Spleen (tissue), 7 donors: ENCODE data around the gene REV3L.

Experiments used
- POLR2A ChIP-seq, 3 donors: fragments of 450-650 bp; IDR thresholded peaks; one replicate each; pipeline ENCODE4 v1.5.1; 2017; ENCODE audit warnings: antibody characterized with exemption in 3 of 3, mild to moderate bottlenecking in 1 of 3
- POLR2AphosphoS5 ChIP-seq, 3 donors: sonication (generic); formaldehyde crosslinking; IDR thresholded peaks; one replicate each; pipeline ENCODE4 v1.5.1; 2017; ENCODE audit warnings: antibody characterized with exemption in 3 of 3
- TF ChIP-seq, protein P1 (sequence below), 11 experiments: fragments of 200-600 bp in 7 of 11; fragments of 450-650 bp in 4 of 11; sonication (generic) in 4 of 11; IDR thresholded peaks in 8 of 11; conservative IDR thresholded peaks in 3 of 11; 1 replicate in 7 of 11; 2 replicates in 4 of 11; pipeline versions ENCODE4 v1.4.0 to v1.8.0; 2016 to 2021; ENCODE audit warnings: antibody characterized with exemption in 11 of 11, inconsistent platforms in 4 of 11, mild to moderate bottlenecking in 1 of 11
- donor health status: DM: no; HTN: no; CAD: no; lungs with moderate emphysema.
- donor health status: DM: no; HTN: no; CAD: no.
- donor health status: DM: no; HTN: no; CAD: no.

DNA sequence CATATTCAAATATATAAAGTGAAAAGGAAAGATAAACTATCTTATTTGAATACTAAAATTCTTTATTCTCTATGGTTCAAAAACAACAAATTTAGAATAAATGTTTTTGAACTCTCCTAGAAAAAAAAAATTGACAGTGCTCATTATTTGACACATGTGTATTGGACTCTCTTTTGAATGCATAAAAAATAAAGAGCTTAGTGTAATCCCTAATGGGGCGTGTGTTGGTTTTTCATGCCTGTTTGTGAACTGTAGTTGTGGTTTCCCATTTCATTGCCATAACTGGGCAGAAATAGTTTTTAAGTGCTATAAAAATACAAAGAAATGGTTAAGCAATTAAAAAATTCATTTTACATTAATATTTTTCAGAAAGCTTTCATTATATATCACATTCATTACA is 101.3 kb downstream of the REV3L start:
- TF ChIP-seq, protein P1, sequence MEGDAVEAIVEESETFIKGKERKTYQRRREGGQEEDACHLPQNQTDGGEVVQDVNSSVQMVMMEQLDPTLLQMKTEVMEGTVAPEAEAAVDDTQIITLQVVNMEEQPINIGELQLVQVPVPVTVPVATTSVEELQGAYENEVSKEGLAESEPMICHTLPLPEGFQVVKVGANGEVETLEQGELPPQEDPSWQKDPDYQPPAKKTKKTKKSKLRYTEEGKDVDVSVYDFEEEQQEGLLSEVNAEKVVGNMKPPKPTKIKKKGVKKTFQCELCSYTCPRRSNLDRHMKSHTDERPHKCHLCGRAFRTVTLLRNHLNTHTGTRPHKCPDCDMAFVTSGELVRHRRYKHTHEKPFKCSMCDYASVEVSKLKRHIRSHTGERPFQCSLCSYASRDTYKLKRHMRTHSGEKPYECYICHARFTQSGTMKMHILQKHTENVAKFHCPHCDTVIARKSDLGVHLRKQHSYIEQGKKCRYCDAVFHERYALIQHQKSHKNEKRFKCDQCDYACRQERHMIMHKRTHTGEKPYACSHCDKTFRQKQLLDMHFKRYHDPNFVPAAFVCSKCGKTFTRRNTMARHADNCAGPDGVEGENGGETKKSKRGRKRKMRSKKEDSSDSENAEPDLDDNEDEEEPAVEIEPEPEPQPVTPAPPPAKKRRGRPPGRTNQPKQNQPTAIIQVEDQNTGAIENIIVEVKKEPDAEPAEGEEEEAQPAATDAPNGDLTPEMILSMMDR (IDR thresholded peaks at IDR 0.05 in 8 of 11, conservative IDR thresholded peaks at IDR 0.05 in 3 of 11): no peak
- TF ChIP-seq POLR2A (IDR thresholded peaks at IDR 0.05) (no peak), POLR2AphosphoS5 (IDR thresholded peaks at IDR 0.05) (no peak)
